Measurements from ENCODE around the gene RPP14.

GRCh38 chr3:58336135-58336882 is 30.3 kb downstream of the RPP14 start:
- TF ChIP-seq CTCF (conservative IDR thresholded peaks at IDR 0.05; ENCODE audit: low read length) (no peak), EZH2phosphoT487 (IDR thresholded peaks at IDR 0.05; ENCODE audit: borderline replicate concordance, low read depth, low read length) (no peak)

All from OCI-LY7 (cell line).